DMS153 (cell line): Measurements from ENCODE around the gene PCIF1.
"Not testable (repeated sequence)": the region's sequence is repeated elsewhere in the genome, so short reads cannot be mapped to it uniquely, and the experiment has no call there.

Experiments
- DNase-seq: peaks from one replicate; lab custom pipeline; 2025; lab: John Stamatoyannopoulos, UW

The PCIF1 gene

GRCh38 chr20:45967551-45968080 lies 33.1 kb downstream of the PCIF1 start:
- DNase-seq: no peak

DNA sequence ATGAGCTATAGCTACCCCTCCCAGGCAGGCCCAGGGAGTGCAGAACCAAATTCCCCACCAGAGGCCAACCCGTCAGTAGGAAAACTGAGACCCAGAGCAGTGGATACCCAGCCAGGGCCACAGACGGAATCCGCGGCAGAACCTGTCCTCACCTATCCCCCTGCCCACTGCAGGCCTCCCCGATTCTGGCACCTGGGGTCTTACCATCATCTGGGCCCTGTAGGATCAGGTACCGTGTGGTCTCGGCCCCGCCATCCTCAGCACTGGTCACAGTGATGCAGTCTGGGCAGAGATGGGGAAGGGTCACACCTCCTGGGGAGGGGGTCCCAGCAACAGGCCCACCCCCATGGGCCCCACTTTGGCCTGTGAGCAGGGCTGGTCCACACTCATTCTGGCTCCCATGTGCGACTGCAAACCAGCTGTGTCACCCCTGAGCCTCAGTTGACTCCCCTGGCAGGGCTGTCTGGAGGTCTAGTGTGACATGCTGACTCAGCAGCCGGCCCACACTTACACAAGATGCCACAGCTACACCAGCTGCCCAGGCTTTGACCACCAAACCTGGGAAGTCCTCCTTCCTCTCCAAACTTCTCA lies 33.7 kb downstream of the PCIF1 start:
- no peak for DNase-seq

DNA sequence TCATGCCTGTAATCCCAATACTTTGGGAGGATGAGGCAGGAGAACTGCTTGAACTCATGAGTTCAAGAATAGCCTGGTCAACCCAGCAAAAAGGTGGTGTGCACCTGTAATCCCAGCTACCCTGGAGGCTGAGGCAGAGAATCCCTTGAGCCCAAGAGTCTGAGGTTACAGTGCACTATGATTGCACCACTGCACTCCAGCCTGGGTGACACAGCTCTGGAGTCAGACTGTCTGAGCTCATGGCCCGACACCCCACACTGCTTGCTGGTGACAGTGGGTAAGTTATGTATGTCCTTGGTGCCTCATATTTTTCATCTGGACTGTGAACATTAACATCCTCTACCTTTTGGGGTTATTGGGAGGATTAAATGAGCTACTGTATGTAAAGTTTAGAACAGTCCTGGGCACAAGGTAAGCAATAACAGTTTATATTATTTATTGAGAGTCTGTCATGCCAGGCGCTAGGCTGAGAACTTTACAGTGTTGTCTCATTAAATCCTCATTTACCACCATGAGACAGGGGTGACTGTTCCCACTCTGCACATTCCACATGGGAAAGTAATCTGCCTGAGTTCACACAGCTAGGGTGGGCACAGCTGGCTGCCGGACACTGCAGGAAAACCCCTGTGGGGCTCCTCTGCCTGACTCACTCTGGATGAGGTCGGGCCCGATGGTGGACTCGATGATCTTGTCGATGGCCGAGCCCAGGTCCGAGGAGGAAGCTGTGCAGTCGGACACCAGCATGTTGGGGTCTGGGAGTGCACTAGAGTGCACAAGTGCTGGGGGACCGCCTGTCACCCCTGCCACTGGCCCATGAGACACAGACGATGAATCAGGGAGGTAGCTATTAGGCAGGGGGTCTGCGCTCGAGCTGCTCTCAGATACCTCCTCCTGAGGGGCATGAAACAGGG lies 34.6 kb downstream of the PCIF1 start:
- DNase-seq: no peak

DNA sequence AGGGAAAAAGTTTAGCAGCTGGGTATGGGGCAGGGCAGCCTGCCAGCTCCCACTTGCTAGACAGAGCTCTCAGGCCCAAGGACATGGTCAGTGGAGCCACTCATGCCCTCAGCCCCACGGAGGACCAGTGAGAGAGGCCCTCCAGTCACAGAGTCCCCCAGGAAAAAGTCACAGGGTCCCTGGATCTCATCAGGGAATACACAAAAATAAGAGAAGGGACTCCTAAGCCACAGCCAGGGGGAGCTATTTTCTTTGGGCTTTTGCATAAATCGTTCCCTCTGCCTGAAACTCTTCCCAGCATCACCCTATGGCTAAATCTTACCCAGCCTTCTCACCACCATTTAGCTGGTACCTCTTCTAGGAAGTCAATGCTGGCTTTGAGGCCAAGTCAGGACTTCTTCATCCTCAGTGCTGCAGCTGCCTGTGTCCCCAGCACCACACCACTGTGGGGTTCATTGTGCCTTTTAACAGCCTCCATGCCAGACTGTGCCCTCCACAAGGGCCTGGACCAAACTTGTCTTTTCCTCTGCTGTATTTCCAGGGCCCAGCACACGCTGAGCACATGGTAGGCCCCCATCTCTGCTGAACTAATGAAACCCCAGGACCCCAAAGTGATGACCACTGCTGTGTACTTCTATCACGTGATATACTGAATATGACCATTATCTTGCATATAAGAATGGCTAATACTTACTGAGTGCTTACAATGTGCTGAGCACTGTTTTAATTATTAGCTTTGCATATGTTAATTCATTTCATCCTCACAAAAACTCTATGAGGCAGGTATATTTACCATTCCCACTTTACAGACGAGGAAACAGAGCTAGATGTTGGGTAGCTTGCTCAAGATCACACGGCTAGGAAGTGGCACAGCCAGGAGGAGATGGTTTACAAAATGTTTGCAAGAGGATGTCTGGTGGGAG lies 35.5 kb downstream of the PCIF1 start:
- DNase-seq: no peak

DNA sequence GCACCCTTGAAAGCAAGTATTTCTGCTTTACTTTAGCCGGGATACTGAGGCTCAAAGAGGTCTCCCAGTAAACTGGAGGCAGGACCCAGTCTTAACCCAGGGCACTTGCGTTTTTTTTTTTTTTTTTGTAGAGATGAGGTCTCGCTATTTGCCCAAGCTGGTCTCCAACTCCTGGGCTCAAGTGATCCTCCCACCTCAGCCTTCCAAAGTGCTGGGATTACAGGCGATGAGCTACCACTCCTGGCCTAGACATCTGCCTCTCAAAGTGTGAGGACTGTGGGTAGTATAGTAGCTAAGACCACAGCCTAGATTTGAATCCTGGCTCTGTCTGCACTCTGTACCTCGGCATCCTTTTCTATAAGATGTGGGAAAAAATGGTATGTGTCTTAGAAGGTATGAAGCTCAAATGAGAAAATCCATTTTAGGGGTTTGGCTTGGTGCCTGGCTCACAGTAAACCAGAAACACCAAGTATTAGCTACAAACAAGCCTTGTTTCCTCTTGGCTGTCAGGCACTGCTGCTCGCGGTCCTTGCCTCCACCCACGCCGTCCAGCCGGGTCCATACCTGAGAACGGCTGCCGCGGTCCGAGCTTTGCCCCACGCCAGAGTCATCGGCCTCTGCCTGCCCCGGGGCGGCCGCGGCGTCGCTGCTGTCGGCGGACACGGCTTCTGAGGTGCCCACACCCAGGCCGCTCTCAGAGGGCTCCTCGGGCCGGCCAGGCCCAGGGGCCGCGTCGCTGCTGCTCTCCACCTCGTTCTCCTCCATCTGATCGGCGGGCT lies 36.4 kb downstream of the PCIF1 start:
- DNase-seq: no peak

DNA sequence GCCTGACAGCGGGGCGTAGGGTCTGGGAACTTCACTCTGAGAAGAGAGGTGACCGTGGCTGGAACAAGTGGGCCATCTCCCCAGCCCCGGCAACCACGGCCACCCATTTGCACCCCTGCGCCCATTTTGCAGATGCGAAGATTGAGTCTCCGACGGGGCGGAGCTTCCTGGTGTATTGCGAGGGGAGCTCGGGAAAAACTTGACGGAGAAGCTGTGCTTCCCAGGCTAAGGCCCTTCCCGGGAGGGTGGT lies 36.9 kb downstream of the PCIF1 start:
- no peak for DNase-seq

- DNase-seq: peak; percentile 85
Measured at GRCh38 chr20:45971675-45972499, 37.4 kb downstream of the PCIF1 start, which contains the start of gene ZNF335. TSS of gene ZNF335 (minus strand) at chr20:45972203. CDS start at chr20:45971410, 793 bp downstream.

DNA sequence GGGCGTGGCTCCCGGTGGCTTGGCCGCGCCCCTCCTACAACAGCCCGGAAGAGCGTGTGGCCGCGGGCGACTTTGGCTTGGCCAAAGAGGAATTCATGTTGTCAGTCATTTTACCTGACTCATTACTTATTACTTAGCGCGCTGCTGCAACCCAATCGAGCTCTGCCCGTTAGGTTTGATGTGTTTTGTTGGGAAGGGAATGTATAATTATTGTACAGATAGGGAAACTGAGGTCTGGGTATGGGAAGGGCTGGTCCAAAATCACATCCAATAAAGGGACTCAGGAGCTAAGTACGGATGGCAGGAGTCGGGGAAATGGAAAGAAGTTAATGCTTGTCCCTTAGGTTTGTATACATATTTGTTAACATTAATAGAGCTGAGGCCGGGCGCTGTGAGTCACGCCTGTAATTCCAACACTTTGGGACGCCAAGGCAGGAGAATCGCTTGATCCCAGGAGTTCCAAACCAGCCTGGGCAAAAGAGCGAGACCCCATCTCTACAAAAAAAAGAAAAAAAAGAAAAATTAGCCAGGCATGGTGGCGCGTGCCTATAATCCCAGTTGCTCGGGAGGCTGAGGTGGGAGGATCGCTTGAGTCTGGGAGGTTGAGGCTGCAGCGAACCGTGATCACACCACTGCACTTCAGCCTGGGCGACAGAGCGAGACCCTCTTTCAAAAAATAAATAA lies 38.2 kb downstream of the PCIF1 start:
- no peak for DNase-seq

DNA sequence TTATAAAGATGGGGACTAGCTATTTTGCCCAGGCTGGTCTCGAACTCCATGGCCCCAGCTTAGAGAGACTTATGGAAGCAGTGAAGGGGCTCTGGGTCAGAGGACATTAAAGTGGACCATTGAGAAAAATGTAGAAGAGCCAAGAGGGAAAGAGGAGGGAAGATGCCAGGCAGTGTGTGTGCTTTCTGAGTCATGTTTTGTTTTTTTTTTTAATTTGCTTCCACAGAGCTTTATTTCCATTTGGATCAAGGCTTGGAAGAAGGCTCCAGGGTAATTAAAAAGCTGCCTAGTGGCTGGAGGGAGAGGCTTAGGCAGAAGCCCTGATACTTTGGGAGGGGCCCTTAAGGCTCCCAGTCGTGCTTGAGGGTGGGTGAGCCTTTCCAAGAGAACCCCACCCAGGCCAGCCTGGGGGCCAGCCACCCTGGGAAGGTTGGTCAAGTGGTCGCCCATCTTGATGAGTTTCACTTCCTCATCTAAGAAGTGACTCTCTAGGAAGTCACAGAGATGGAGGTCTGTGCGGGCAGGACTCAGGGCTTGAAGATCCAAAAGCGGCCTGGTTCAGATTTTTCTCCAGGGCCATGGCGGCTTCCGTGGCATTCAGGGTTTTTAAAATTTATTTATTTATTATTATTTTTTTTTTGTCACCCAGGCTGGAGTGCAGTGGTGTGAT lies 40.5 kb downstream of the PCIF1 start:
- DNase-seq: no peak

DNA sequence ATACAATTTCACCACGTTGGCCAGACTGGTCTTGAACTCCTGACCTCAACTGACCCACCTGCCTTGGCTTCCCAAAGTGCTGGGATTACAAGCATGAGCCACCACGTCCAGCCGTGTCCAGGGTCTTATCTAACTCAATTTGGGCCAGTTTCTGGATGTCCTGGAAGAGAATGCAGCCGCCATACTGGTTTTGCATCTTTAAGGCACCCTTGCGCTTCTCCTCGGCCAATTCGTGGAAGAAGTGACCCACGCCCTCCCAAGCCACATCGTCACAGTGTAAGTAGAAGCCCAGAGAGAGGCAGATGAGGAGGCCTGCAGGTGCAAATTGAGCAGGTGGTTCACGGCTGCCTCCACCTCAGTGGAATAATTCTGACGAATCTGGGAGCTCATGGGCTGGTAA lies 41.2 kb downstream of the PCIF1 start:
- DNase-seq: no peak

DNA sequence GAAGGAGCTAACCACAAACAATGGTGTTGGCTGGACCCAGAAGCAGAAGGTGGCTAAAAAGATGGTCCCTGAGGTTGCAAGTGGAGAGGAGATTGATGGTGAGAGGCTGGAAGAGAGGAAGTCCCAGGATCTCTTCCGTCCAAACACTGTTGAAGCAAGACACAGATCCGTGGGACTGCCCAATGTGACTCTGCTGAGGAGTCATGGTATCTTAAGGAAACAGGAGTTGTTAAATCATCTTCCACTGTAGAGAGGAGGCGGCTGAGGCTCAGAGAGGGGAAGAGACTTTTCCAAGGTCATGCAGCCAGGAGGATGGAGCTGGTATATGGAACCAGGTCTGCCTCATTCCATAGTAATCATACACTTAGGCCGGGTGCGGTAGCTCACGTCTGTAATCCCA lies 41.6 kb downstream of the PCIF1 start:
- no peak for DNase-seq

DNA sequence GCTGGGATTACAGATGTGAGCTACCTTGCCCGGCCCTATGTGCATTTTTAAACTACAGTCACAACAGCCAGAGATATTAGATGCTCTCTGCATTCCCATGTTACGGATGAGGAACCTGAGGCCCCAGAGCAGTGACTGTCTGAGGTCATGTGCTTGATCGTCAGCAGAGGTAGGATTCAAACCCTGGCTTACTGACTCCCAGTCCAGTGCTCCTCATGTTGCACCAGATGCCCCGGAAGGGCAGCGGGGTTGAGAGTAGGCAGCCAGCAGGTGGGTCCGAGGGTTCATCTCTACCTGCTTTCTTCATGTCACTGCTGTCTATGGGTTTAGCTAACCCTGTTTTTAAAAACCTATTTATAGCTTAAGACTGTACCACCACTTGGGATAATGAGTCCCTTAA lies 46.8 kb downstream of the PCIF1 start:
- DNase-seq: no peak

DNA sequence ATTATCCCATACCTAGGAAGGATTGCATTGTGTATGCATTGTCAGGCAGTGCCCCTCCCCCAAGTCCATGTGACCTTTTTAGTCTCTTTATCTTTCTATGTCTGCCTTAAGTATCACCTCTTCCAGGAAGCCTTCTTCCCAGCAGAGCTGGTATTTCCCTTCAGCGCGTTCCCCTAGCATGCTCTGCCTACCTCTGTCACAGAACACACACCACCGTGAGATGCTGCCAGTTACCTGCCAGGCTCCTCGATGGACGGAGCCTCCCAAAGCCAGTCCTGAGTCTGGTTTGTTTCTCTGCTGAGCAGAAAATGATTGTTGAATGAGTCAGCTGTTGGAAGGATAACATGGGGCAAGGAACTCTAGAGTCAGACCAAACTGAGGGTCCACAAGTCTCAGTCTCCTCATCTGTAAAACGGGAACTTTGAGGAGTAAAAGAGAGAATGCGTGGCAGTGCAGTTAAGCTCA lies 48.8 kb downstream of the PCIF1 start:
- no peak for DNase-seq

GRCh38 chr20:45985573-45985972 lies 51.1 kb downstream of the PCIF1 start:
- no peak for DNase-seq

GRCh38 chr20:45987108-45987780 lies 52.8 kb downstream of the PCIF1 start:
- DNase-seq: peak; percentile 37

- not testable (repeated sequence) for DNase-seq
Measured at GRCh38 chr20:45988830-45989229, 54.3 kb downstream of the PCIF1 start.

DNA sequence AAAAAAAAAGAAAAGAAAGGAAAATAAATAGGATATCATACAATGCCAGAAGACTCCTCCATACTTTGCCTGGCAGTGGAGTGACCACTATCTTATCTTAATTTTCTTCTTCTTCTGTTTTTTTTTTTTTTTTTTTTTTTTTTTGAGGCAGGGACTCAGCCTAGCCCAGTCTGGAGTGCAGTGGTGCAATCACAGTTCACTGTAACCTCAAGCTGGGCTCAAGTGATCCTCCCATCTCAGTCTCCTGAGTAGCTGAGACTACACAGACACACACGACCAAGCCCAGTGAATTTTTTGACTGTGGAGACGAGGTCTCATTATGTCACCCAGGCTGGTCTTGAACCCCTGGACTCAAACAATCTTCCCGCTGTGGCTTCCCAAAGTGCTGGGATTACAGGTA lies 57.1 kb downstream of the PCIF1 start:
- DNase-seq: no peak

DNA sequence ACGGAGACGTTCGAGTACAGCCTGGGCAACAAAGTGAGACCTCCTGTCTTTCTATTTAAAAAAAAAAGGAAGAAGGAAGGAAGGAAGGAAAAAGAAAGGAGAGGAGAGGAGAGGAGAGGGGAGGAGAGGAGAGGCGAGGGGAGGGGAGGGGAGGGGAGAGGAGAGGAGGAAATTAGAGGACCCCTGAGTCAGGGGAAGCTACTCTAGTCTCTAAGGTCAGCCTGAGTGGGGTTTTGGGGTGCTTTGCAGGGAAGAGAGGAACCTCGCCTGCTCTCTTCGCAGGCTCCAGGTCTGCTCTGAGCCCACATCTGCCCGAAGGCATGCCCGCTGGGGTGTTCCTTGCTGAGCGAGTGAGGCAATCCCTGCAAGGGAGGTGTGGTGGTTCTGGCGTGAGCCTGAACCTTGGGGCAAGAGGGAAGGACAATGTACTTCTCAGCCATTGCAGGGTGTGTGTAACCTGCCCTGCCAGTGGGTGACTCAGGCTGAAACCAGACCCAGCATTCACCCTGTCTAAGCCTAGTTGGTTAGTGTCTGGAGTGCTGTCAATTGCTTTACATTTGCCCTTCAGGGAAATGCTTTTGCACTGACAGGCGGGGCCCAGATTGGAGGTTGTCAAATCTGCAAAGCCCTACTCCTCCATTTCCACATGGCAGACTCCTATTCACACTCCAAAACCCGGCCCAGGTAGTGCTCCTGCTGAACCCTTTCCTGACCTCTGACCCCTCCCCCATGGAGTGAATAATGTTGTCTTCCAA lies 58.9 kb downstream of the PCIF1 start:
- no peak for DNase-seq
